HepG2 (cell line): ENCODE data around the gene PCDHGA1. TPM values are rescaled to one million over a fixed set of nuclear protein-coding genes. Genes with fewer than 3 reads are reported as not detected.

ENCODE experiments used
- ATAC-seq: fragments of 200-7000 bp; cut with Tn5 transposase; 3 replicates; pipeline ENCODE4 v1.9.1; 2020; ENCODE audit warnings: mild to moderate bottlenecking, moderate library complexity
- BruUV-seq: library from RNA; stranded (reverse); fragments of 400-500 nt; replicated peaks from 2 replicates; lab custom pipeline; 2021; lab: Mats Ljungman, UMichigan
- CTCF ChIA-PET: fragments of 300-600 bp; formaldehyde crosslinking; extraction: SDS; loops from one replicate; lab custom pipeline; 2021; ENCODE audit warnings: low total read pairs, inconsistent platforms, low intra/inter-chr PET ratio; lab: Yijun Ruan, JAX
- POLR2A ChIA-PET: fragments of 350-600 bp; sonication (Branson Sonifier 250); formaldehyde crosslinking; loops from one replicate; lab custom pipeline; 2020; ENCODE audit warnings: antibody characterized with exemption, inconsistent platforms; lab: Yijun Ruan, JAX
- DNase-seq: peaks from one replicate; pipeline ENCODE4 v3.0.0-alpha.2; 2015; ENCODE audit warnings: low spot score
- FAIRE-seq: peaks from 3 replicates; lab custom pipeline; 2011; peaks lifted over from hg19 to GRCh38; lab: Jason Lieb, UNC
- H2AFZ ChIP-seq: one replicate; pipeline ENCODE4 v1.6.1; 2011; ENCODE audit warnings: low read length, inconsistent platforms
- H3K27ac ChIP-seq: fragments of 300-600 bp; 3 replicates; pipeline ENCODE4 v1.8.0; 2011; ENCODE audit warnings: mixed run types, mild to moderate bottlenecking, mixed read lengths, low read length, inconsistent platforms; ENCODE audit not compliant: insufficient read depth; ENCODE audit errors: extremely low read length
- H3K27me3 ChIP-seq, 2 experiments: fragments of 200-600 bp in 1 of 2; 2 replicates in 1 of 2; 3 replicates in 1 of 2; pipeline versions ENCODE4 v1.6.0 to v1.8.0; 2011; ENCODE audit warnings: low read length in 2 of 2, mild to moderate bottlenecking in 2 of 2, moderate library complexity in 2 of 2, inconsistent platforms in 1 of 2; ENCODE audit not compliant: insufficient read depth in 2 of 2, control insufficient read depth in 1 of 2
- H3K36me3 ChIP-seq, 2 experiments: fragments of 200-600 bp in 1 of 2; replicated peaks in 1 of 2; 2 replicates in 1 of 2; 3 replicates in 1 of 2; pipeline versions ENCODE4 v1.5.1 to v1.8.0; 2011; ENCODE audit warnings: low read length in 2 of 2, inconsistent platforms in 1 of 2; ENCODE audit not compliant: insufficient read depth in 2 of 2, control insufficient read depth in 1 of 2
- H3K4me1 ChIP-seq: 2 replicates; pipeline ENCODE4 v1.5.1; 2012; ENCODE audit warnings: low read length, inconsistent platforms; ENCODE audit not compliant: insufficient read depth
- H3K4me2 ChIP-seq: 2 replicates; pipeline ENCODE4 v1.6.0; 2011; ENCODE audit warnings: low read depth, low read length, inconsistent platforms
- H3K4me3 ChIP-seq, 3 experiments: fragments of 200-600 bp in 1 of 3; sonication (generic), shearing (Covaris generic) in 1 of 3; replicated peaks in 1 of 3; 2 replicates each; pipeline ENCODE4 v1.5.1; 2011 to 2016; ENCODE audit warnings: low read length in 3 of 3, inconsistent platforms in 2 of 3, low read depth in 2 of 3, mild to moderate bottlenecking in 2 of 3, control low read depth in 1 of 3, mixed read lengths in 1 of 3; ENCODE audit not compliant: insufficient read depth in 1 of 3
- H3K79me2 ChIP-seq: one replicate; pipeline ENCODE4 v1.6.1; 2011; ENCODE audit warnings: low read length, inconsistent platforms; ENCODE audit not compliant: insufficient read depth
- H3K9ac ChIP-seq: 2 replicates; pipeline ENCODE4 v1.6.0; 2011; ENCODE audit warnings: mild to moderate bottlenecking, low read depth, low read length, inconsistent platforms; ENCODE audit not compliant: insufficient read depth
- H3K9me3 ChIP-seq: 2 replicates; pipeline ENCODE4 v1.5.1; 2012; ENCODE audit warnings: mild to moderate bottlenecking, low read length
- H4K20me1 ChIP-seq: 2 replicates; pipeline ENCODE4 v1.6.0; 2011; ENCODE audit warnings: inconsistent platforms, mild to moderate bottlenecking, low read length, moderate library complexity; ENCODE audit not compliant: insufficient read depth
- EP300 ChIP-seq, 3 experiments: sonication (generic) in 1 of 3; formaldehyde crosslinking in 1 of 3; IDR thresholded peaks; 2 replicates each; pipeline versions ENCODE4 v1.5.1 to v1.6.1; 2011 to 2020; ENCODE audit warnings: low read depth in 2 of 3, low read length in 2 of 3, borderline replicate concordance in 1 of 3, improper control_type of control experiment in 1 of 3, mild to moderate bottlenecking in 1 of 3, missing genetic modification reagents in 1 of 3, moderate library complexity in 1 of 3
- GMEB1 ChIP-seq: sonication (generic); formaldehyde crosslinking; IDR thresholded peaks from 2 replicates; pipeline ENCODE4 v1.5.1; 2020; ENCODE audit warnings: missing genetic modification reagents, mild to moderate bottlenecking, borderline replicate concordance
- HOXA3 ChIP-seq: sonication (generic); formaldehyde crosslinking; IDR thresholded peaks from 2 replicates; pipeline ENCODE4 v1.5.0; 2020; ENCODE audit warnings: missing genetic modification reagents
- STAT6 ChIP-seq: sonication (generic); formaldehyde crosslinking; IDR thresholded peaks from 2 replicates; pipeline ENCODE4 v1.4.0; 2020; ENCODE audit warnings: missing genetic modification reagents, mild to moderate bottlenecking, borderline replicate concordance
- TBL1XR1 ChIP-seq: fragments of 150-350 bp; IDR thresholded peaks from 2 replicates; pipeline ENCODE4 v1.6.1; 2014; ENCODE audit warnings: borderline replicate concordance, low read length; ENCODE audit not compliant: partially characterized antibody
- ZKSCAN1 ChIP-seq: fragments of 150-350 bp; IDR thresholded peaks from 2 replicates; pipeline ENCODE4 v1.6.1; 2014; ENCODE audit warnings: low read length
- WGBS: methylation state at CpG from one replicate; pipeline ENCODE4 v1.1.6; 2017; ENCODE audit warnings: low lambda C conversion rate; 5-methylcytosine and 5-hydroxymethylcytosine counted together
- in situ Hi-C: cut with HindIII; loops from 2 replicates; pipeline ENCODE4 v1.10.0; 2017; ENCODE audit warnings: low pct_unique_long_range_greater_than_20kb; ENCODE audit not compliant: extremely low pct_ligation_motif_present
- intact Hi-C: fragments of 100-400 bp; cut with micrococcal nuclease; formaldehyde crosslinking; loops from one replicate; pipeline ENCODE4 v1.10.0; 2022; ENCODE audit not compliant: unreplicated experiment
- polyA plus RNA-seq, 8 experiments: library from polyadenylated mRNA; depleted of rRNA in 3 of 8; stranded (reverse) in 7 of 8; unstranded in 1 of 8; fragments of >200 nt; fragmentation: Illumina TruSeq in 4 of 8; extraction: Trizol in 4 of 8; gene quantifications; 2 replicates each; pipeline versions ENCODE4 v1.2.1 to v1.2.3, GENCODE V29; 2011 to 2016; ENCODE audit warnings: low read depth in 4 of 8, missing spikeins in 1 of 8, mixed read lengths in 1 of 8; ENCODE audit not compliant: insufficient read depth in 1 of 8
- total RNA-seq, 5 experiments: library from RNA; depleted of rRNA; stranded (reverse); fragments of >200 nt; fragmentation: Illumina TruSeq; extraction: Trizol; gene quantifications; 2 replicates each; pipeline ENCODE4 v1.2.3, GENCODE V29; 2016; ENCODE audit warnings: low read depth in 1 of 5
- TF ChIP-seq, protein P1 (sequence below): fragments of 450-650 bp; IDR thresholded peaks from 2 replicates; pipeline ENCODE4 v1.6.1; 2017; ENCODE audit warnings: mild to moderate bottlenecking
- TF ChIP-seq, protein P2 (sequence below): sonication (generic); formaldehyde crosslinking; IDR thresholded peaks from 2 replicates; pipeline ENCODE4 v1.4.0; 2020; ENCODE audit warnings: missing genetic modification reagents

PCDHGA1 gene
- total and polyA plus RNA-seq, 2 of the 13 experiments (the other 11 are each of a cell fraction or from before 2014, with no cell fraction given) = 0.31 to 0.40 TPM

DNA sequence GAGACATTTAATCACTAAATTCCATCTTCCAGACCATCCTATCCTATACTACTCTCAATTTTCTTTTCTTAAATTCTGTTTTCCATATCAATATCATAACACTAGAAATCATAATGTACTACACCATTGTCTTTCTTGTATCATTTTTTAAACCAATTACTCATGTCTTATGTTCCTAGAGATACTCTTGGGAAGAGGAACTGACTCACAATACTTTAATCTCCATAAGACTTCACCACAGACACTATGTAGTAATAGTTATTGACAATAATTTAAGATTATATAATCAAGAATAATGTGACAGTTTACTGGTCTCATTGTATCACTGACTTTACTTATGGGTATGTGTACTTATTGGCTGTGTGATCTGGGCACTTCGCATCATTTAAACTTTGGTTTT is 202.4 kb downstream of the PCDHGA1 start:
- FAIRE-seq = no peak

More for the DNA sequence above, 202.4 kb downstream of the PCDHGA1 start:
- Histone ChIP-seq H2AFZ (no peak overlapping the region), H3K4me3 (no peak overlapping the region), H3K9me3 (no peaks in the 10 kb centered on the region), H3K27ac (no peak overlapping the region), H3K4me2 (no peak overlapping the region), H3K4me1 (peaks cover 19% of the 10 kb centered on the region), H3K79me2 (no peaks in the 10 kb centered on the region), H3K36me3 (peaks cover 25 to 56% of the 10 kb centered on the region in 2 experiments), H3K27me3 (no peaks in the 10 kb centered on the region), H3K9ac (no peak overlapping the region), H4K20me1 (no peaks in the 10 kb centered on the region)
- no peak for DNase-seq
- ChIA-PET CTCF (no interaction called here), POLR2A (no interaction called here)
- in situ Hi-C loops (no loop called here), intact Hi-C loops (no loop called here)
- no peak for ATAC-seq
- no TSS peak for BruUV-seq
- 96% methylated on average over 1 of the region's 1 CpG for WGBS
- TF ChIP-seq STAT6 (no peak), EP300 (IDR thresholded peaks at IDR 0.05; ENCODE audit: low read depth in 2 of 2, low read length in 2 of 2) (no peak), EP300 (CRISPR knock-in tag; IDR thresholded peaks at IDR 0.05; ENCODE audit: borderline replicate concordance) (no peak), ZKSCAN1 (no peak), HOXA3 (CRISPR knock-in tag) (no peak), GMEB1 (CRISPR knock-in tag) (no peak), TBL1XR1 (no peak)
- TF ChIP-seq, protein P1, sequence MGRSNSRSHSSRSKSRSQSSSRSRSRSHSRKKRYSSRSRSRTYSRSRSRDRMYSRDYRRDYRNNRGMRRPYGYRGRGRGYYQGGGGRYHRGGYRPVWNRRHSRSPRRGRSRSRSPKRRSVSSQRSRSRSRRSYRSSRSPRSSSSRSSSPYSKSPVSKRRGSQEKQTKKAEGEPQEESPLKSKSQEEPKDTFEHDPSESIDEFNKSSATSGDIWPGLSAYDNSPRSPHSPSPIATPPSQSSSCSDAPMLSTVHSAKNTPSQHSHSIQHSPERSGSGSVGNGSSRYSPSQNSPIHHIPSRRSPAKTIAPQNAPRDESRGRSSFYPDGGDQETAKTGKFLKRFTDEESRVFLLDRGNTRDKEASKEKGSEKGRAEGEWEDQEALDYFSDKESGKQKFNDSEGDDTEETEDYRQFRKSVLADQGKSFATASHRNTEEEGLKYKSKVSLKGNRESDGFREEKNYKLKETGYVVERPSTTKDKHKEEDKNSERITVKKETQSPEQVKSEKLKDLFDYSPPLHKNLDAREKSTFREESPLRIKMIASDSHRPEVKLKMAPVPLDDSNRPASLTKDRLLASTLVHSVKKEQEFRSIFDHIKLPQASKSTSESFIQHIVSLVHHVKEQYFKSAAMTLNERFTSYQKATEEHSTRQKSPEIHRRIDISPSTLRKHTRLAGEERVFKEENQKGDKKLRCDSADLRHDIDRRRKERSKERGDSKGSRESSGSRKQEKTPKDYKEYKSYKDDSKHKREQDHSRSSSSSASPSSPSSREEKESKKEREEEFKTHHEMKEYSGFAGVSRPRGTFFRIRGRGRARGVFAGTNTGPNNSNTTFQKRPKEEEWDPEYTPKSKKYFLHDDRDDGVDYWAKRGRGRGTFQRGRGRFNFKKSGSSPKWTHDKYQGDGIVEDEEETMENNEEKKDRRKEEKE = no peak
- TF ChIP-seq, protein P2, sequence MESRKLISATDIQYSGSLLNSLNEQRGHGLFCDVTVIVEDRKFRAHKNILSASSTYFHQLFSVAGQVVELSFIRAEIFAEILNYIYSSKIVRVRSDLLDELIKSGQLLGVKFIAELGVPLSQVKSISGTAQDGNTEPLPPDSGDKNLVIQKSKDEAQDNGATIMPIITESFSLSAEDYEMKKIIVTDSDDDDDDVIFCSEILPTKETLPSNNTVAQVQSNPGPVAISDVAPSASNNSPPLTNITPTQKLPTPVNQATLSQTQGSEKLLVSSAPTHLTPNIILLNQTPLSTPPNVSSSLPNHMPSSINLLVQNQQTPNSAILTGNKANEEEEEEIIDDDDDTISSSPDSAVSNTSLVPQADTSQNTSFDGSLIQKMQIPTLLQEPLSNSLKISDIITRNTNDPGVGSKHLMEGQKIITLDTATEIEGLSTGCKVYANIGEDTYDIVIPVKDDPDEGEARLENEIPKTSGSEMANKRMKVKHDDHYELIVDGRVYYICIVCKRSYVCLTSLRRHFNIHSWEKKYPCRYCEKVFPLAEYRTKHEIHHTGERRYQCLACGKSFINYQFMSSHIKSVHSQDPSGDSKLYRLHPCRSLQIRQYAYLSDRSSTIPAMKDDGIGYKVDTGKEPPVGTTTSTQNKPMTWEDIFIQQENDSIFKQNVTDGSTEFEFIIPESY (CRISPR knock-in tag) = no peak
